Measurements from ENCODE around the gene NOSIP. TPM values are rescaled to one million over a fixed set of nuclear protein-coding genes. Genes with fewer than 3 reads are reported as not detected.

NOSIP gene
- total RNA-seq, 4 donors from 2014 or later: 29.0 to 347 (median 65.4) TPM

- H3K27me3 ChIP-seq: no peaks in the 10 kb centered on the region
- no peaks in the 10 kb centered on the region for H3K36me3 ChIP-seq
- H3K4me1 ChIP-seq: no peaks in the 10 kb centered on the region
- peak overlapping the region; percentile 58 to 62 for H3K4me3 ChIP-seq
- DNase-seq: peak; percentile 70 to 72
- peak overlapping the region; percentile 95 to 97 for H3K27ac ChIP-seq
- TF ChIP-seq CTCF (IDR thresholded peaks at IDR 0.05) (no peak), POLR2A (IDR thresholded peaks at IDR 0.05) (peak in 1 of 2 donors; percentile 13)
- intact Hi-C loops (cut with DNase I; ENCODE audit: low total_unique reads): no loop called here
- H3K9me3 ChIP-seq: no peaks in the 10 kb centered on the region
These were observed 67.2 kb downstream of the NOSIP start for GRCh38 chr19:49512970-49513745.

GRCh38 chr19:49507803-49508494 lies 72.4 kb downstream of the NOSIP start:
- H3K27ac ChIP-seq: no peak overlapping the region
- peaks cover 0 to 4% of the 10 kb centered on the region in 2 donors for H3K4me1 ChIP-seq
- H3K9me3 ChIP-seq: no peaks in the 10 kb centered on the region
- H3K4me3 ChIP-seq: no peak overlapping the region
- H3K27me3 ChIP-seq: no peaks in the 10 kb centered on the region
- no peak for DNase-seq
- intact Hi-C loops (cut with DNase I; ENCODE audit: low total_unique reads): no loop called here
- no peaks in the 10 kb centered on the region for H3K36me3 ChIP-seq
- TF ChIP-seq CTCF (IDR thresholded peaks at IDR 0.05): no peak
- TF ChIP-seq POLR2A (IDR thresholded peaks at IDR 0.05): no peak

GRCh38 chr19:49506575-49507105 lies 73.7 kb downstream of the NOSIP start:
- intact Hi-C loops (cut with DNase I; ENCODE audit: low total_unique reads): no loop called here
- Histone ChIP-seq H3K27me3 (no peaks in the 10 kb centered on the region), H3K4me3 (no peak overlapping the region), H3K9me3 (no peaks in the 10 kb centered on the region), H3K27ac (no peak overlapping the region), H3K36me3 (no peaks in the 10 kb centered on the region), H3K4me1 (peaks cover 0 to 4% of the 10 kb centered on the region in 2 donors)
- no peak for TF ChIP-seq POLR2A (IDR thresholded peaks at IDR 0.05)
- peak; percentile 38 to 68 (median 49) for TF ChIP-seq CTCF (IDR thresholded peaks at IDR 0.05)
- no peak for DNase-seq

Small RNAs within 50 kb of the gene (small RNA-seq; reads per million reads assigned to genes)
- not detected for gene RF00019

Other genes starting within 250 kb of the NOSIP start
- 10 to 100 TPM in 1 of 4 donors, 1 to 10 TPM in 3; 4.4 to 11.0 (median 7.8) TPM for gene CD37, start 245.2 kb downstream of the NOSIP start, total RNA-seq
- gene TEAD2, start 218.1 kb downstream of the NOSIP start, total RNA-seq: 10 to 100 TPM; 21.8 to 83.2 (median 48.5) TPM
- 1 to 10 TPM in 1 of 4 donors, not detected in 3; 1.3 TPM for gene DKKL1, start 216.7 kb downstream of the NOSIP start, total RNA-seq
- gene KASH5, start 192.3 kb downstream of the NOSIP start, total RNA-seq: under 1 TPM in 1 of 4 donors, not detected in 3; 0.55 TPM
- gene PTH2, start 157.1 kb downstream of the NOSIP start, total RNA-seq: not detected
- not detected for gene GFY, start 155.2 kb downstream of the NOSIP start, total RNA-seq
- gene SLC17A7, start 139.0 kb downstream of the NOSIP start, total RNA-seq: 1 to 10 TPM in 3 of 4 donors, not detected in 1; 1.3 to 5.6 (median 1.9) TPM
- gene PIH1D1, start 128.7 kb downstream of the NOSIP start, total RNA-seq: 10 to 100 TPM; 31.2 to 70.2 (median 46.5) TPM
- 10 to 100 TPM; 13.5 to 40.8 (median 34.5) TPM for gene ALDH16A1, start 127.3 kb downstream of the NOSIP start, total RNA-seq
- gene FLT3LG, start 106.3 kb downstream of the NOSIP start, total RNA-seq: 10 to 100 TPM in 1 of 4 donors, 1 to 10 TPM in 2, not detected in 1; 3.7 to 19.4 (median 4.1) TPM
- gene RPL13A, start 92.9 kb downstream of the NOSIP start, total RNA-seq: 1,000 to 10,000 TPM; 1,462 to 5,863 (median 3,544) TPM
- over 10,000 TPM in 1 of 4 donors, 1,000 to 10,000 TPM in 3; 2,160 to 10,624 (median 5,235) TPM for gene RPS11, start 84.1 kb downstream of the NOSIP start, total RNA-seq
- gene FCGRT, start 67.9 kb downstream of the NOSIP start, total RNA-seq: 100 to 1,000 TPM; 151 to 226 (median 201) TPM
- 10 to 100 TPM; 14.3 to 71.1 (median 41.4) TPM for gene RCN3, start 52.6 kb downstream of the NOSIP start, total RNA-seq
- gene PRRG2, start 760 bp upstream of the NOSIP start, total RNA-seq: 1 to 10 TPM in 1 of 4 donors, under 1 TPM in 1, not detected in 2; 0.95 to 1.4 TPM
- gene PRR12, start 10.6 kb upstream of the NOSIP start, total RNA-seq: 10 to 100 TPM in 2 of 4 donors, 1 to 10 TPM in 2; 2.6 to 63.1 (median 8.6) TPM
- gene RRAS, start 59.6 kb upstream of the NOSIP start, total RNA-seq: 100 to 1,000 TPM in 1 of 4 donors, 10 to 100 TPM in 3; 17.1 to 106 (median 47.7) TPM
- gene SCAF1, start 61.7 kb upstream of the NOSIP start, total RNA-seq: 10 to 100 TPM in 3 of 4 donors, 1 to 10 TPM in 1; 8.8 to 76.9 (median 11.4) TPM
- 100 to 1,000 TPM in 1 of 4 donors, 10 to 100 TPM in 2, 1 to 10 TPM in 1; 8.2 to 106 (median 63.9) TPM for gene IRF3, start 85.3 kb upstream of the NOSIP start, total RNA-seq
- gene BCL2L12, start 85.4 kb upstream of the NOSIP start, total RNA-seq: 10 to 100 TPM in 1 of 4 donors, 1 to 10 TPM in 3; 3.1 to 23.8 (median 3.5) TPM
- 100 to 1,000 TPM in 3 of 4 donors, 10 to 100 TPM in 1; 78.5 to 274 (median 217) TPM for gene PRMT1, start 96.7 kb upstream of the NOSIP start, total RNA-seq
- 1 to 10 TPM in 3 of 4 donors, not detected in 1; 1.3 to 6.0 (median 1.5) TPM for gene ADM5, start 109.0 kb upstream of the NOSIP start, total RNA-seq
- gene CPT1C, start 110.6 kb upstream of the NOSIP start, total RNA-seq: 10 to 100 TPM in 2 of 4 donors, 1 to 10 TPM in 2; 1.5 to 26.6 (median 12.2) TPM
- 1 to 10 TPM in 1 of 4 donors, under 1 TPM in 1, not detected in 2; 0.28 to 1.9 TPM for gene TSKS, start 182.8 kb upstream of the NOSIP start, total RNA-seq
- 100 to 1,000 TPM in 1 of 4 donors, 10 to 100 TPM in 3; 47.1 to 114 (median 54.7) TPM for gene AP2A1, start 186.4 kb upstream of the NOSIP start, total RNA-seq
- 10 to 100 TPM; 10.5 to 28.8 (median 23.3) TPM for gene FUZ, start 232.7 kb upstream of the NOSIP start, total RNA-seq
- 10 to 100 TPM; 21.1 to 48.1 (median 26.8) TPM for gene MED25, start 237.7 kb upstream of the NOSIP start, total RNA-seq

Measured in uterus (tissue), 4 donors.